GM19455 (cell line): ENCODE results near the gene DPPA2.
"Not testable (repeated sequence)": the region's sequence is repeated elsewhere in the genome, so short reads cannot be mapped to it uniquely, and the experiment has no call there.

ENCODE experiments used
- ATAC-seq: cut with Tn5 transposase; IDR thresholded peaks from one replicate; pipeline ENCODE4 v1.9.1; 2021; ENCODE audit not compliant: unreplicated experiment

Gene DPPA2, protein sequence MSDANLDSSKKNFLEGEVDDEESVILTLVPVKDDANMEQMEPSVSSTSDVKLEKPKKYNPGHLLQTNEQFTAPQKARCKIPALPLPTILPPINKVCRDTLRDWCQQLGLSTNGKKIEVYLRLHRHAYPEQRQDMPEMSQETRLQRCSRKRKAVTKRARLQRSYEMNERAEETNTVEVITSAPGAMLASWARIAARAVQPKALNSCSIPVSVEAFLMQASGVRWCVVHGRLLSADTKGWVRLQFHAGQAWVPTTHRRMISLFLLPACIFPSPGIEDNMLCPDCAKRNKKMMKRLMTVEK

DNA sequence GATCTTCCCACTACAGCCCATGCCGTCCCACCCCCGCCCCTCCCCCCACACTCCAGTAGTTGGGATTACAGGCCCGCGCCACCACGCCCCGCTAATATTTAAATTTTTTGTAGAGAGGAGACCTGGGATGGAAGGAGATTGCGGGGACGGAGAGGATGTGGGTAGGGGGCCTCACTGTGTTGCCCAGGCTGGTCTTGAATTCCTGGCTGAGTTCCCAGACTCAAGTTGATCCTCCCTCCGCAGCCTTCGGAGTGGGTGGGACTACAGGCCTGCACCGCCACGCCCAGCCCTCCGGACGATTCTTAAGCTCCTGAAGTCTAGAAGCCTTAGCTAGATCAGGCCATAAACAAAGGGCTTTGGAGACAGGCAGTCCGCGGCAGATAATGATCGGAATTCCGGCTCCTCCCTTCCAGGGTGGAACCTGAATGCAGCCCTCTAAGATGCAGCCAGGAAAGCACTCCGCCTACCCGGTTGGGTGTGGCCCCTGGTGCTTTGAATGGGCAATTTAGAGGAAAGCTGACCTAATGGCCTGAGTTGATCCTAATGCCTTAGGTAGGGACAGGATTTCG, at the start of gene DPPA2:
Gene DPPA2, minus strand, starts transcription at position 356 of the 569 bp plus-strand sequence. CDS start 1,975 bp downstream, outside the sequence.
- ATAC-seq = no peak

DNA sequence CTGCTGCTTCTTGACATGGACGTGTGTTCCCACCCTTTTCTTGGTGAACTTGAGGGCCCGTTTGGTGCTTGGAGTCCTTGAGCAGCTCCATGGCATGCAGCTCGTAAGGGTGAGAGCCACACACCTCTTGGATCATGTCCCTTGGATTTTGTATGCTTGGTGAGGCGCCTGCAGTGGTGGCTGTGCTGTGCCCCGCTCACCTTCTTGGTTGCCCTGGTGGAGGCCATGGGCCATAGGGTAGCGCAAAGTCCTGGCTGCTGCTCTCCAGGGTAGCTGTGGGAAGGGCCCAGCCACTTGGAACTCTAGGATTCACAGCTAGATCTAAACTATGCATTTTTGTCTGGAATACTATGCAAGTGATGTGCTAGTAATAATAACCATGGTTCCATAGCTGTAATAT, 47.8 kb upstream of the DPPA2 start:
- ATAC-seq = no peak

GRCh38 chr3:109363634-109364033, 47.3 kb upstream of the DPPA2 start:
- no peak for ATAC-seq

DNA sequence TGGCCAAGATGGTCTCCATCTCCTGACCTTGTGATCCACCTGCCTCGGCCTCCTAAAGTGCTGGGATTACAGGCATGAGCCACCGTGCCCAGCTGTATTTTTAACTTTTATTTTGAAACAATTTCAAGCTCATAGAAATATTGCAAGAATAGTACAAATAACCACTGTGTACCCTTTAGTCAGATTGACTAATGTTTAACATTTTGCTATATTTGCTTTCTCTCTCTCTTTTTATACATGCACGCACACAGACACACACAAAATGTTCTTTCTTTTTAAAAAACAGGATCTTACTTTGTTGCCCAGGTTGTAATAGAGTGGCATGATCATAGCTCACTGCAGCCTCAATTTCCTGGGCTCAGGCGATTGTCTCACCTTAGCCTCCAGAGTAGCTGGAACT, 46.5 kb upstream of the DPPA2 start:
- ATAC-seq = no peak

GRCh38 chr3:109358809-109359208, 42.5 kb upstream of the DPPA2 start:
- ATAC-seq = not testable (repeated sequence)

DNA sequence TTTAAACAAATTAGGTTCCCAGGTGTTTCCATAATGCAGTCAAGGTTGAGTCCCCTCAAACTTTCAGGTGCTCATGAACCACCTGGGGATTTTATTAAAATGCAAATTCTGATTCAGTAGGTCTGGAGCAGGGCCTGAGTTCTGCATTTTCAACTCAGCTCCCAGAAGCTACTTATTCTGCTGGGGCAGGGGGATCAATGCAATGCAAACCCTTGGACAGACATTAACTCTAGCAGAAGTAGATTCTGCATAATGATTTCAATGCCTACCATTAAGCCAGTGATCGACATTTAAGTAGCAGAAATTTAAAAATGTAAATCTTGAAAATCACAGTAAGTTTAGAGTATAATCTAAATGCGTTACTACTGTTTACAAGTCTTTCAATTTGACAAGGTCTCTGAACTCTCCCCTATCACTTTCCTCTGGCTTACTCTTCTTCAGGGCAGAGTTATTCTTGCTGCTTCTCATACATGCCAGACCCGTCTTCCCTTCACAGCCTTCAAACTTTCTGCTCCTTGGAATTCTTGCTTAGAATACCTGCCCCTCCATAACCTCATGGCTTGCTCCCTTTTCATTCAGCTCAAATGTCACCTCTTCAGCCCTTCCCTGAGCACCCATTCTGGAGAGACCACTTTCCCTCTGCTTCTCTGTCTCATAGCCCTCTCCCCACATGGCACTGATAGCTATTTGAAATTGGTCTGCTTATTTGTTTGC, 40.3 kb upstream of the DPPA2 start:
- no peak for ATAC-seq

DNA sequence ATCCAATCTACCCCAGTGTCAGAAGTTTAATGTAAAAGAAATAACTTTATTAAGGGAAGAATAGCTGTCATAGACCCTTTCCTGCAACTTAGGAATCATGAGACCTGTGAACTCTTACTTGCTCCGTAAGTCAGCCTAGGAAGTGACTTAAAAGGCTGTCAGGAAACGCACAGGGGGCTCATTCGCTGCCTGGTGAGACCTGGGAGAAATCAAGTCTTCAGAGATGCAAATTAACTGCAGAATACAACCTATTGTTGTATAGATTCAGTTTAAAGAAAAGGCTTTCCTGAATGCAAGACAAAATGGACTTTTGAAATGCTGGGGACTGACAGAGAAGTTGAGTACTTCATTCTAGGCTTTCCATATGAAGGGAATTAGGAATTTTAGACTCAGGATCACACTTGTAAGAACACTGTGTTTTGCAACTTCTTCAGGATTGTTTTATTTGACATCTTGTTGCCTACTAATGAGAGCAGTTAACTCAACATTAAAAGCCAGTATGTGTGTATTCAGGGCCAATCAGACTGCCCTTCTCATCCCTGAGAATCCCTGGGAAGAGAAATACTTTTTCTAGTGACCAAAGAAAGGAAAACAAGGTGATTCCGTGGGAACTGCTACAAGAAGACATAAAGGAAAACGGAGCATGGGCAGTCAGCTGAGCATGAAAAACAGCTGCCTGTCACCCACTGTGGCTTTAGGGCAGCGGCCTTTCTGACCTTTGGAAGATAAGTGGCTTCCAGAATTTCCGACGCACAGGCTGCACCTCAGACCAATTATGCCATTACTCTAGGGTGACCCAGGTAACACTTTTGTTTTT, 39.5 kb upstream of the DPPA2 start:
- no peak for ATAC-seq

DNA sequence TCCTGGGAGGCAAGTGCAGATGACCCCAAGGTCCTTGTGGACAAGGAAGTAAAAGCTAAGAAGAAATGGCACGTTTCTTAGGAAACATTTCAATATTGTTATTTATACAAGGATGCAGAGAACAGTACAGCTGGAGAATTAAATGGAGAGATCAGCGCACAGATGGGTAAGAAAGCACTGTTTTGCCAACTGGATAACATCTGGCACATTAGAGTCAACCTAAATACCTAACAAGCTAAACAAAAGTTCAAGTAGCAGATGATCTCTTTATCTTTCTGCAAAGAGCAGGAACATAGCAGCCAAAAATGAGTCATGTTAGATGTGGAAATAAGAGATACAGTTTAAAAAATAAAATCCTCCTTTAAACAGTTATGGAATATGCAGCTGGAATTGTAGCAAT, 36.7 kb upstream of the DPPA2 start:
- ATAC-seq = no peak

DNA sequence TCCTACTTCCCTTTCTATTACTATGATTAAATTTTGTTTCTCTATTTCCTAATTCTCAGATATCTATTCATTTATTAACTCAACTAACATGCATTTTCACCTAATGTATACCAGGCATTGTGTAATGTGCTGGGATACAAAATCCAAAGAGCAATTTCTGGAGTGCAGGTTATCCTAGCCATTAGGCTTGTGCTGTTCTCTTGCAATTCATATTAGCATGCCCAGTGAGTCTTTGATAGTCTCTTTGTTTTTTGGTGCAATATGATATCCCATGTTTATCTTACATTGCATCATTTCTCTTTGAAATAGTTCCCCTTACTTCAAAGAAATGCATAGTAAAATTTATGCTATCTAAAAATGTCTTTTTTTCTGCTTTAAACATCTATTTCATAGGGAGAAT, 34.9 kb upstream of the DPPA2 start:
- no peak for ATAC-seq

GRCh38 chr3:109346770-109347295, 30.5 kb upstream of the DPPA2 start:
- ATAC-seq = no peak

DNA sequence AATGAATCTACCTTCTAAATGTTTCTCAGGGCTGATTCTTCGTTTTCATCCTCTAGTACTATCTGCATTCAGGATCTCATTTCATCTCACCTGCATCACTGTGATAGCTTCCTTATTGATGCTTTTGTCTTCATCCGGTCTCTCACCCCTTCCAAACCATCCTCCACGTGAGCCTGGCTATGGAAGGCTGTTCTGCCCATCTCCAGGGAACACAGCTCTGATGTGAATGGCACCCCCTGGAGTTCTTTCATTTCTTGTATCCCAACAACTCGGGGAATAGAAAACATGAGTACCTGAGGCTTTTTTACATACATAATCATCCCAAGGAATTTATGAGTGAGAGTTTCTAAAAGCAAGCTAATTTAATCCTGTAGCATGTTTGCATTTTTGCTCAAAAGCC, 29.8 kb upstream of the DPPA2 start:
- no peak for ATAC-seq

DNA sequence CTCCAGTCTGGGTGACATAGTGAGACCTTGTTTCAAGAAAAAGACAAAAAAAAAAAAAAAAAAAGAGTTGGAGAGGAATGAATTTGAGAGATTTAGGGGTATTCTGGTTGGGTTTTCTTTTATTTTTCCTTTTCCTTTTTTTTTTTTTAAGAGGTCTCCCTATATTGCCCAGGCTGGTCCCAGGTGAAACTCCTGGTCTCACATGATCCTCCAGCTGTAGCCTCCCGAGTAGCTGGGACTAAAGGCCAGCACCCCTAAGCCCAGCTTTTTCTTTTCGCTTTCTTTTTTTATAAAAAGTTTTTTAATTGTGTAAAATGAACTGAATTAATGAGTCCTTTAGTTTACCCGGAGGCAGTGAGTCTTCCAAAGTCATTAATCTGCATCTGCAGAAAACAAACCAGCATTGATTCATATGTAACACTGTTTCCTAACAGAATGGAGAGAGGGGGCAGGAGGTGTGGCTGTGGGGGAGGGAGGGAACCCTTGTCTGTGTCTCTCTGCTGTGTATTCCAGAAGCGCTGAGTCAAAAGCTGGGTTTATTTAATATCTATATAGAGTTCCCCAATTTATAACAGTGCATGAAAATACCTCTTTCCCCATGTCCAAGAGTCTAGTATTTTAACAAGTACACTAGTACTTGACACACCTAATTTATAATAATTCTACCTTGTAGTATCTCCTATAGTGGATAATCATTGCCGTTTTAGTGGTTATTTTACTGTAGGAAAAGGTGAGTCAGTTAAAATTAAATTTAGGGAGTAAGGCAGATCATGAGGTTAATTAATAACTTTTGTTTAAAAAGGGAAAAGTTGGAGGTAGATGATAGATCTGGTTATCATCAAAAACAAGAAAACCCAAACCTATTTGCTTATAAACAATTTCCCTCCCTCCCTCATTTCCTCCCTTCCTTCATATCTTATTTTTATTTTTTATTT, 23.7 kb upstream of the DPPA2 start:
- no peak for ATAC-seq

GRCh38 chr3:109339197-109339596, 22.9 kb upstream of the DPPA2 start:
- ATAC-seq = no peak

- ATAC-seq = no peak
Observed at GRCh38 chr3:109338322-109338721, 22.0 kb upstream of the DPPA2 start.

- no peak for ATAC-seq
Observed at GRCh38 chr3:109337393-109337792, 21.1 kb upstream of the DPPA2 start, which contains the start of gene DPPA4. TSS of gene DPPA4 (minus strand) at chr3:109337546. CDS start at chr3:109337517, 29 bp downstream.

DNA sequence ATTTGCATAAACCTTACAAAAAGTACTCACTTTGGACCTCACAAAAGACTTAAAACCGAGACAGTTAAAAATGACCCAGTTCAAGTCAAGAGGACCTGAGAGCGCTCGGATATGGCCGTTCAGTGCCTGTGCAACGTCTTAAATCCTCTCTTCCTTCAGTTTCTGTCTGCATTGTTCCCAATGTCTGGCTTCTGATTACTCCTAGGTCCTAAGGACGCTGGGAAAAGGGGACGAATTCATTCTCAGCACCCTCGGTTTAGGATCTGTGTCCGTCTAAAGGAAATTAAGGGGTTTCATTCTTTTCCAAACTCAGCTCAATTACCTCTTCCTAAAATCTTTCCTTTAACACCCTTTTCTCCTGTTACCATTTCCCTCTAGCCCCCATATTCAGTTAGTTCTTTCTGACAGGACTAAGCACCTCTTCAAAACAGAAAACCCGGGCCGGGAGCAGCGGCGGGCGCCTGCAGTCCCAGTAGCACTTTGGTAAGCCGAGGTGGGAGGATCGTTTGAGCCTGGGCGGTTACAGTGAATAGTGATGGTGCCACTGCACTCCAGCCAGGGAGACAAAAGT, 20.1 kb upstream of the DPPA2 start:
- ATAC-seq = no peak

DNA sequence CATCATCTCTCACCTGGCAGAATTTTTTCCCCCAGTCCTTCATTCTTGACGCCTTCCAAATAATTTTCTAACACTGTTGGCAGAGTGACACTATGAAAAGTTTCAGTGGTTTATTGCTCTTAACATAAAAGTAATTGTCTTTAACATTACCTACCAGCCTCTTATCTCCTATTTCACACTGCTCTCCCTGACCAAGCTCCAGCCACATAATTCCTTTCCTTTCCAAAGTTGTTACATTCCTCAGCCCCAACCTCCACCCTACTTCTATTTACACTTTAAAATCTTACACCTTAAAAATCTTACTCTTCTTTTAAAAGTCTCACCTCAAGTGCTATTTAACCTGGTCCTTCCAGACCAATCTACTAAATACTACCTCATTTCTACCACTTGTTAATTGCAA, 18.3 kb upstream of the DPPA2 start:
- ATAC-seq = no peak

GRCh38 chr3:109331692-109332091, 15.4 kb upstream of the DPPA2 start:
- no peak for ATAC-seq

- ATAC-seq = no peak
Observed at GRCh38 chr3:109330405-109330804, 14.1 kb upstream of the DPPA2 start.

DNA sequence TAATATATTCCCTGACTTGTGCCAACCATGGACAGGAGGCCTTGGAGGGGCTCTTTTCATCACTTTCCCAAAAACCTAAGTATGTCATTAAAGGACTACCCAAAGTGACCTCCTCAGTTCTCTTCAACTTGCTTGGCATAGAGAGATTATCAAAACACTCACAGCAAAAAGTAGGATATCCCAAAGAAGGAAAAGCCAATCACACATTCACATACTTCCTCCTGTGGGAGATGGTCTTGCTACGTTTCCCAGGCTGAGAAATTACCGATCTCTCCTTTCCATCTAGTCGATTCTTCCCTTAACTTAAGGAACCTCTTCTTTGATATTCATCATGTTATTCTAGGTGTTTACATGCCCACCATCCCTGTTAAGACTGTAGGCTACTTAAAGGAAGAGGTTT, 11.9 kb upstream of the DPPA2 start:
- ATAC-seq = no peak
